Astrocyte of the hippocampus (primary cell): ENCODE data around the gene ERN1.
"Not testable (repeated sequence)": the region's sequence is repeated elsewhere in the genome, so short reads cannot be mapped to it uniquely, and the experiment has no call there.

Source experiments
- DNase-seq: peaks from one replicate; pipeline ENCODE4 v3.0.0; 2011; ENCODE audit warnings: low read depth, low spot score

Gene ERN1

DNA sequence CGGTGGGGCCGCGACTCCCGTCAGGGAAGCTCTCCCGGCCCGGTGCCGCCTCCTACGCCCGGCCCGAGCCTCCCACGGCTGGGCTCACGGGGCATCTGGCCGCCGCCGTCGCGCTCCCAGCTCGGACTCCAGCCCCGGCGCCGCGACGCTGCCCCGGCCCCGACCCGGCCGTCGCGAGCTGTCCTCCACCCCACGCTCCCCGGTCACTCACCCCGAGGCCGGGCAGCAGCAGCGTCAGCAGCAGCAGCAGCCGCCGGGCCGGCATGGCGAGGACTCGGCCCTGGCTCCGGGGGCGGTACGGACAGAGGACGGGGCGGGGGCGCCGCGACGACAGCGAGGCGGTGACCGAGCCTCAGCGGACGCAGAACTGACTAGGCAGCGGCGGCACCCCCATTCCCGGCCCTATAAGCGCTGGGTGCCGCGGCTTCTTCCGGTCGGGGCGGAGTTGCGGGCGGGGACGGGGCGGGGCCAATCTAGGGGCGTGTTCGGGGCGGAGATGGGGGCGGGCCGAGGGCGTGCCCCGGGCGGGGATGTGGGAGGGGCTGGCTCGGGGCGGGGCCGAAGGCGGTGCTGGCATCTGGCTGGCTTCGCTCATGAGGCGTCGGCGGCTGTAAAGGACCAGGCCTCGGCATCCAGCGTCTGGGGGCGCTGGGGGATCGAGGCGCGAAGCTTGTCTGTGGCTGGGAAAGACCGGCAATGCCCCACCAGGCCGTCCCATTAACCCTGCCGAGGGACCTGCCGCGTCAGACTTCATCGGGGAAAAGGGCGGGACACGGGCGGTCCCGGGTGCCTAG lies at the start of gene ERN1:
Gene ERN1, minus strand, starts transcription at position 380 of the 794 bp plus-strand sequence. Its CDS starts 115 bp downstream, at position 265.
- DNase-seq, result peak; percentile 98

GRCh38 chr17:64179024-64179423 lies 49.1 kb upstream of the ERN1 start:
- not testable (repeated sequence) for DNase-seq

GRCh38 chr17:64178011-64178825 lies 48.3 kb upstream of the ERN1 start:
- peak; percentile 29 for DNase-seq

- DNase-seq, result no peak
Observed at GRCh38 chr17:64177311-64178010, 47.5 kb upstream of the ERN1 start.

GRCh38 chr17:64176556-64176955 lies 46.6 kb upstream of the ERN1 start:
- DNase-seq, result no peak

DNA sequence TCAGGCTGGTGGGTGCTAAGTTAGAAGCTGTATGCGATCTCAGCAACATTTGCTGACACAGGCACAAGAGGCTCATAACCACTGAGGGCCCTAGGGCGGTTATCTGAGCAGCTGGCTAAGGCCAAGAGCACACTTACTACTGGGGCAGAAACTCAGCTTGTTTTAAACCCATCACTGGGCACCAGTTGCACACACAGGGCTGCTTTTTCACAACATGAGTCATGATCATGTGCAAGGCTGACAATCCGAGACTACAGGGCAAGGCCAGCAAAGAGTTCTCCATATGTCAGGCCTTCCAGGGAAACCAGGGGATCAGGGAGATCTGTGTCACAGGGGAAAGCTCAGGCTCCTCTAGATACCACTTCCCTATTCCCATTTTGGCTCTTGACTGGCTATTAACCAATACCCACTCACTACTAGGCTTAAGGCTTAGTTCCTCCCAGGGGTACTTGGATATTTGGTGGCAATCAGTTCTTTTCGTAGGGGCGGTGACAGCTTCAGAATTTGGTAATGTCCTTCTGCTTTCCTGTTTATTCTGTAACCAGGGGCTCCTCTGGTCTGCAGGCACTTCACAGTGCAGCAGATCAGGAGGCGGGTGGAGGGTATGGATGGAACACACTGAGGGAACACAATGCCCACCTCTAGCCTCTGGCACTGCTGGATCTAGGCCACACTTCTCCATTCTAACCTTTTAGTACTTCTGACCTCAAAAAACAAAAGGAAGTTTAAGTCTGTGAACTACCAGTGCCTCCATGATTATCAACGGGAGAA lies 44.9 kb upstream of the ERN1 start:
- no peak for DNase-seq

DNA sequence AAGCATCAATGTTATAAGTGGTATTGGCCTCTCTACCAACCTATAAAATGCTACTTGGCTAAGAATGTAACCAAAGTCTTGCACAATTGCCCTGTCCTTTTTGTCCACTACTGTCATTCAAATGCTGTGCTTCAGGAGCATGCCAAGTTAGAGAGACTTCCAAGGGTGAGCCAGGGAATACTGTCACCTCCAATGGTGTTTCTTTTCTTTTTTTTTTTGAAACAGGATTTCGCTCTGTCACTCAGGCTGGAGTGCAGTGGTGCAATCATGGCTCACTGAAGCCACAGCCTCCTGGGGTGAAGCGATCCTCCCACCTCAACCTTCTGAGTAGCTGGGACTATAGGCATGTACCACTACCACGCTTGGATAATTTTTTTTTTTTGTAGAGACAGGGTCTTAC lies 43.7 kb upstream of the ERN1 start:
- DNase-seq, result no peak

- DNase-seq, result no peak
Observed at GRCh38 chr17:64172510-64172909, 42.6 kb upstream of the ERN1 start.

DNA sequence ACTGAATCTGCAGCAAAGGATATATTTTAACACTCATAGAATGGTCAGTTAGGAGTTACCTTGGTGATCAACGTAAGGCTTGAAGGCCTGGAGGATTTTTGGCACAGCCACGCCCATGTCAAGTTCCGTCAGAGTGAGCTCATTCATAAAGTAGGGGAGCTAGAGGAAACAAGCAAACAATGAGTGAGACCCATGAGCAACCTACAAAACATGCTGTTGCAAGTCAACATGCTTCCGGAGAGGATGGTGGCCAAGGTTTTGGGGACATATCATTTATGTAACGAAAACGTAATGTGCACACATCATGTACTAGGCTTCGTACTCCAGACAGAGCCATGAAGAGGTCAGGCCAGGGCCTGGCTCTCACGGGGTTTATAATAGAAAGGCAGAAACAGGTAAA lies 41.1 kb upstream of the ERN1 start:
- DNase-seq, result no peak

- no peak for DNase-seq
Observed at GRCh38 chr17:64170286-64170685, 40.3 kb upstream of the ERN1 start.

DNA sequence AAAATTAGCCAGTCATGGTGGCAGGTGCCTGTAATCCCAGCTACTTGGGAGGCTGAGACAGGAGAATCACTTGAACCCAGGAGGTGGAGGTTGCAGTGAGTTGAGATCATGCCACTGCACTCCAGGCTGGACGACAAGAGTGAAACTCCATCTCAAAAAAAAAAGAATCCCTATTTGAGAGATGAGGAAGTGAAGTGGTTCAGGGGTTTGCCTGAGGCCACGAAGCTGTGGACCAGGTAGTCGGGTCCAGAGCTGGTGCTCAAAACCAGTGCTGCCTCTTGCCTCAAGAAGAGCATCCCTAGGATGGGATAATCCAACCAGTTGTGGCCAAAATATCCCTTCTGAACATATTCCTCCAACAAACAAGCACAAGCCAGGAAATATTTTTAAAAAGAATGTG lies 37.7 kb upstream of the ERN1 start:
- not testable (repeated sequence) for DNase-seq

DNA sequence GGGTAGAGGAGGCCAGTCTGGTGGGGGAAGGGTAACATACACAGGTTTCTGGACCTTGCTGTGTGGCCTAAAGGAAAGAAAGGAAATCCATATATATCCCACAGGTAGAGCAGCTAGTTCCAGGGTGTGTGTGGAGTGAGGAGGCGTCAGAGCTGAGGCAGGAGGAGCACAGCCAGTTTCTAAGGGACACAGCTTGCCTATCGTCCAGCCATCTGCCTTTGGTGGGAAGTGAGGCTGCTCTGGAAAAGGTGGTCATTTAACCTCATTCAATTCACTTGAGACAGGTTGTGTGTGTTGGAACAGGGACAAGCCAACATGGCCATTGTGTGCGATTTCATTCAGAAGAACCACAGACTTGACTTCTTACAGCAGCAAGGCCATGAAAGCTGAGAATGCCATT lies 36.9 kb upstream of the ERN1 start:
- DNase-seq, result no peak

GRCh38 chr17:64165347-64165746 lies 35.4 kb upstream of the ERN1 start:
- DNase-seq, result no peak

DNA sequence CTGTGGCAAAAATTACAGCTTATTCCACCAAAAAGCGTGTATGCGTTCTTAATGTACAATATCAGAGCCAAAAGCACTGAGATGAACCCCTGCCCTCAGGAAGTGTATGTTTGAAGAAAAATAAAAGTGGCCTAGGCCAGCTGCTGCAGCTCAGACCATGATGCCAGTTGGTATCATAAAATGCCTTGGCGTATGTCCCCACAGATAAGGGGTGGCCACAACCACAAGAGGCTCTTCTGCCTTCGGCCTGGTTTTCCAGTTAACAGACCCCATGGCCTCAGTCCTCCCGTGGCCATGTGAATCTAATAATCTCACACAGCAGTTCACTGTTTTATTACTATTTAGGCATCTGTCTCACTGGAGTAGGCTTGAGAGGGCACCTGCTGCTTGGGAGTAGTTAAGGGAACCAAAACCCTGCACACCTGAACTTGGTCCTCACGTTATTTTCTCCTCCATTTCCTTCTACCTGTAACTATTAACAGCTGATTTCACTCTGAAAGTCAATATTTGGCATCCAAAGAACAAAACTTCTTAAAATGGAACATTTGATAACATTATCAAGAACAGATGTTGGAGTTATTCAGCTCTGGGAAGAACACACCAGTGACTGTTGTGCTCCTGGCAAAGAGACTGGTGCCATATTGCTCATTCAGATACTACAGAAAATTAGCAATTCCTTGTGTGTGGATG lies 34.8 kb upstream of the ERN1 start:
- no peak for DNase-seq

DNA sequence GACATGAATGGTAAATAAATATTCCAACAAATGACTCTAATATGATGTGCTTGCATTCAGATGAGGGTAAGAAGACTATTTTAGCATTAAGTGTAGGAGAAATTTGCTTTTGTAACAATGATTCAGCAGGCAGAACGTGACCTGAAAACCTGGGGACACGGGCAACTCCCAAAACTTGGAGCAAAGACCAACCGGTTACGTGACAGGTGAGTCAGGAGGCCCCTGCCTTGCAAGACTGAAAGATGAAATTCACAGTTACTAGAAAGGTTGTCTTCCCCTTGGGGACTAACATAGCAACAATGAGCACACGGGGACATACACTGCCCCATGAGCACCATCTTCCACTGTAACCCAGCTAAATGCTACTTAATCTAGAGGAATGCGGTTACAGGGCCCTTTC lies 33.5 kb upstream of the ERN1 start:
- DNase-seq, result no peak

DNA sequence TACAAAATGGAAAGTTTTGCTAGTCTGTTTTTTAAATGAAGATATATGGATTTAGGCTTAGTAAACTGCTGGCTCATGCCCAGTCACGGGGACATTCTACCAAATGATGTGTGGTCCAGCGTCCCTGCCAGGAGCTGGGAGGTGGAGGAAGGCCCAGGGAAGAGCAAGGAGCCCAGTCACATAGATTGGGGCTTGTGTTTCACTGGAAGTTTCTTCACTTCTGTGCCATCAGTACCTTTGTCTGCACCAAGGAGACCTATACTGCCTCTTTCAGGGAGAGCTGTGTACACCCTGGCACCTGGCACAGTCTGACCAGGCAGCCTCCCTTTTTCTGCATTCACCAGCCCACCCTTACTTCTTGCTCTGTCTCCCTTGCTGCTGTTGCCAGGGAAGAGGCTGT lies 32.6 kb upstream of the ERN1 start:
- no peak for DNase-seq

DNA sequence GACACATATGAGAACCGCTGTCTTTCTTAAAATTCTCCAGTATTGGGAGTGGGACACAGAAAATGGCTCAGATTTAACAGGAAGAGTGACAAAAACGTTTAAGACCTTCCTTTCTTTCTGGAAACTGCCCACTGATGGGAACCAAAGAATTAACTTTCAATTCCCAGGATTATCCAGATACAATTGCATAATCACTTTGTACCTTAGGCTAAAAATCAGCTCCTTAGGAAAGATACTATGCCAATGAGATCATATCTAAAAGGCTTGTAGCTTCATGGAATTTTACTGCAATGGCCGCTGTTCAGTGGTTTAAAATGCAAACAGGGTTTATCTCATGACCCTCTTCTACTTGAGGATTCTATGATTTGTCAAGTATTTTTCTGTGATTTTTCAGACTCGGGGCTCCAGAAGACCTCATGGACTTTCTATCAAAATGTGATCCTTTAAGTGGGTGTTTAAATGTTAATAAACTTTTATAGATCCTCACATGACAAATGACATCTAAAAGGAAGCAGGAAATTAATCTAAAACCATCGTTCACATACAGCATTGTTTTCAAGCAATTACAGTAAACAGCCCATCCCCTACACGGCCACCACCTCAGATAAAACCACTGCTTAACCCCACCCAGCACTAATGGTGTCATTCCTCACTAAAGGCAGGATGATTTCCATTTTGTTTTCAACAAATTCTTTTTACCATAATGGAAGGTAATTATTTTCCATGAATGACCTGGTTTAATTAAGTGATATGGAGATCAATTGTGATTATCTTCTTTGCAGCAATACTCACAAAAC lies 31.6 kb upstream of the ERN1 start:
- no peak for DNase-seq

- no peak for DNase-seq
Observed at GRCh38 chr17:64160378-64160777, 30.4 kb upstream of the ERN1 start.

GRCh38 chr17:64158831-64159590 lies 29.1 kb upstream of the ERN1 start:
- DNase-seq, result no peak
